Loucy (cell line): ENCODE data around the gene C1orf226.
A peak's percentile ranks its signal among the peaks of the same experiment; 100 is the strongest.

ENCODE experiments used
- H2AFZ ChIP-seq: fragments of 200-600 bp; sonication (generic); 2 replicates; pipeline ENCODE4 v1.6.0; 2016; ENCODE audit warnings: antibody characterized with exemption, mild to moderate bottlenecking, low read length, moderate library complexity
- H3F3A ChIP-seq: fragments of 200-600 bp; 2 replicates; pipeline ENCODE4 v1.6.0; 2016; ENCODE audit warnings: antibody characterized with exemption, low read depth, mild to moderate bottlenecking
- H3K27me3 ChIP-seq: fragments of 200-600 bp; sonication (generic); 2 replicates; pipeline ENCODE4 v1.6.1; 2014; ENCODE audit warnings: low read length, mild to moderate bottlenecking; ENCODE audit not compliant: insufficient read depth, poor library complexity, severe bottlenecking
- H3K36me3 ChIP-seq: fragments of 200-600 bp; sonication (generic); 2 replicates; pipeline ENCODE4 v1.6.1; 2016; ENCODE audit warnings: low read length; ENCODE audit not compliant: insufficient read depth
- H3K4me1 ChIP-seq: fragments of 200-600 bp; sonication (generic); 2 replicates; pipeline ENCODE4 v1.5.1; 2014; ENCODE audit warnings: low read length, mild to moderate bottlenecking; ENCODE audit not compliant: insufficient read depth, poor library complexity, severe bottlenecking
- H3K4me2 ChIP-seq: fragments of 200-600 bp; sonication (generic); 2 replicates; pipeline ENCODE4 v1.6.0; 2014; ENCODE audit warnings: antibody characterized with exemption, low read length, low read depth, mild to moderate bottlenecking; ENCODE audit not compliant: poor library complexity, severe bottlenecking
- H3K4me3 ChIP-seq: fragments of 200-600 bp; sonication (generic); 2 replicates; pipeline ENCODE4 v1.5.1; 2014; ENCODE audit warnings: low read length, mild to moderate bottlenecking, mixed read lengths; ENCODE audit not compliant: poor library complexity, severe bottlenecking
- H3K79me2 ChIP-seq: fragments of 200-600 bp; sonication (generic); 2 replicates; pipeline ENCODE4 v1.6.1; 2014; ENCODE audit warnings: low read length; ENCODE audit not compliant: insufficient read depth
- H3K9ac ChIP-seq: fragments of 200-600 bp; sonication (generic); 2 replicates; pipeline ENCODE4 v1.6.0; 2014; ENCODE audit warnings: mild to moderate bottlenecking, low read depth, low read length, moderate library complexity; ENCODE audit not compliant: poor library complexity, severe bottlenecking
- H3K9me2 ChIP-seq: fragments of 200-600 bp; sonication (generic); replicated peaks from 2 replicates; pipeline ENCODE4 v1.6.1; 2016; ENCODE audit warnings: low read depth, low read length, mixed read lengths
- H3K9me3 ChIP-seq: fragments of 200-600 bp; sonication (generic); 2 replicates; pipeline ENCODE4 v1.6.1; 2014; ENCODE audit warnings: mild to moderate bottlenecking, antibody characterized with exemption, low read length, low read depth; ENCODE audit not compliant: insufficient read depth
- H4K20me1 ChIP-seq: fragments of 200-600 bp; sonication (generic); 2 replicates; pipeline ENCODE4 v1.6.0; 2014; ENCODE audit warnings: antibody characterized with exemption, low read length, mild to moderate bottlenecking; ENCODE audit not compliant: insufficient read depth, poor library complexity, severe bottlenecking
- CTCF ChIP-seq: fragments of 200-600 bp; sonication (generic); conservative IDR thresholded peaks from 2 replicates; pipeline ENCODE4 v1.5.1; 2014; ENCODE audit warnings: mild to moderate bottlenecking, antibody characterized with exemption, low read length
- EZH2phosphoT487 ChIP-seq: fragments of 200-600 bp; IDR thresholded peaks from 2 replicates; pipeline ENCODE4 v1.6.1; 2018; ENCODE audit warnings: antibody characterized with exemption, mild to moderate bottlenecking, moderate library complexity, borderline replicate concordance

C1orf226 gene

GRCh38 chr1:162397039-162397448 lies 15.5 kb downstream of the C1orf226 start:
- Histone ChIP-seq H3K27me3 (no peaks in the 10 kb centered on the region), H3K9ac (no peak overlapping the region), H4K20me1 (no peaks in the 10 kb centered on the region), H3K36me3 (no peaks in the 10 kb centered on the region), H3K4me2 (no peak overlapping the region), H3K9me2 (no peaks in the 10 kb centered on the region), H2AFZ (0 out of 2 replicates have a peak overlapping the region, but pooled peaks have one; percentile 20), H3K9me3 (no peaks in the 10 kb centered on the region), H3K79me2 (no peaks in the 10 kb centered on the region), H3K4me3 (no peak overlapping the region), H3K4me1 (no peaks in the 10 kb centered on the region), H3F3A (no peaks in the 10 kb centered on the region)
- TF ChIP-seq CTCF (peak; percentile 34; the same call in 1 of the 2 replicates), EZH2phosphoT487 (no peak)

GRCh38 chr1:162397943-162398560 lies 16.5 kb downstream of the C1orf226 start:
- H3K4me2 ChIP-seq: no peak overlapping the region
- no peaks in the 10 kb centered on the region for H3K79me2 ChIP-seq
- H3K9me3 ChIP-seq: no peaks in the 10 kb centered on the region
- H3K36me3 ChIP-seq: no peaks in the 10 kb centered on the region
- H3K4me1 ChIP-seq: no peaks in the 10 kb centered on the region
- H3F3A ChIP-seq: no peaks in the 10 kb centered on the region
- no peak overlapping the region for H3K9ac ChIP-seq
- TF ChIP-seq CTCF: no peak
- TF ChIP-seq EZH2phosphoT487: no peak
- H3K9me2 ChIP-seq: no peaks in the 10 kb centered on the region
- no peak overlapping the region for H3K4me3 ChIP-seq
- H3K27me3 ChIP-seq: no peaks in the 10 kb centered on the region
- H4K20me1 ChIP-seq: no peaks in the 10 kb centered on the region
- H2AFZ ChIP-seq: no peak overlapping the region

- peak overlapping the region; percentile 25; the same call in 1 of the 2 replicates for H2AFZ ChIP-seq
- H3K79me2 ChIP-seq: no peaks in the 10 kb centered on the region
- H3K4me1 ChIP-seq: no peaks in the 10 kb centered on the region
- no peaks in the 10 kb centered on the region for H3K36me3 ChIP-seq
- no peaks in the 10 kb centered on the region for H3K9me3 ChIP-seq
- H3K4me2 ChIP-seq: no peak overlapping the region
- no peaks in the 10 kb centered on the region for H3F3A ChIP-seq
- no peak overlapping the region for H3K9ac ChIP-seq
- no peaks in the 10 kb centered on the region for H4K20me1 ChIP-seq
- no peaks in the 10 kb centered on the region for H3K9me2 ChIP-seq
- no peaks in the 10 kb centered on the region for H3K27me3 ChIP-seq
- H3K4me3 ChIP-seq: no peak overlapping the region
- no peak for TF ChIP-seq EZH2phosphoT487
- TF ChIP-seq CTCF: no peak
These were observed 17.6 kb downstream of the C1orf226 start for GRCh38 chr1:162398999-162399580.
